T follicular helper cell (primary cell): Measurements from ENCODE around the gene PLEKHM1.

ENCODE experiments used
- DNase-seq: peaks from one replicate; pipeline ENCODE4 v3.0.0-alpha.2; 2020; ENCODE audit warnings: low read depth

PLEKHM1 gene

DNA sequence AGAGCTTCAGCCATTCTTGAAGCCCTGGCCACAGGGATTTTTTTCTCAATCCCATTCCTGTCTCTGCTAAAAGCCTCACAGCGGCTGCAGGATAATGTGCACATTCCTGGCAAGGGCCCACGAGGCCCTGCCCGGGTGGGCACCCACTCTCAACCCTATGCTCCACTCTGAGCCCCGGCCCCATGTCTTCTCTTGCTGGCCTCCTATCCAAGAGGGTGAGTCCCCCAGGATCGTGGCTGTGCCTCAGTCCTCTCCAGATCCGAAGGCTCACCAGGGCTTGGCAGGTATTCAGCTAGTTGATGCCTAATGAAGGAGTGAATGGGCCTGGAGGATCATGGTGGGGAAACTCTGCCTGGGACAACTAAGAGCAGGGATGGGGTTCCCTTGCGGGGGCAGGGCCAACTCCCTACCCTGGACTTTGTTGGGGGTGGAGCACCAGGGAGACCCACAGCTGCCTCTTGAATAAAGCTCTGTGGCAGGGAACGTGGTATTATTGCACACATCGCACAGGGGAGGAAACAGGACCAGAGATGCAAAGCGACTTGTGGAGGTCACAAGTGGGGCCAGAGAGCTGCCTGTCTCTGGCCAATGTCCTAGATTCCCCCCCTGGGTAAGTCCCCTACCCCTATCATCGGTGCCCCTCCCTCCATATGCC lies 63.2 kb downstream of the PLEKHM1 start:
- no peak for DNase-seq

DNA sequence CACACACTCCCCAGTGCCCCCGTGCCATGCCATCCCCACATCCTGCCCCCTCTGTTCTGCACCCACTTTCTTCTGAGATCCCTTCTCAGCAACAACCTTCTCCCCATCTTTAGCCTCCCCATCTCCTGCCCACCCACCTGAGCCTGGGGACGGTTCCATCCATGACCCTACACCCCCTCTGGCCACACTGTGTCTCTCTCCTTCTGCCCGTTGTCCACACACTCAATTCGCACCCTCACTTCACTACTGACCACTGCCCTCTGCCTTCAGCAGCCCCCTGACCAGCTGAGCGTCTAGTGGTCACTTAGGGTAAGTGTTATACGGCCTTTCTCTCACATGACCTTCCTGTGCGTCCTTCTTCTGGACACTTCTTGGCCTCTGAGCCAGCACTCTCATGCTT lies 64.0 kb downstream of the PLEKHM1 start:
- no peak for DNase-seq

DNA sequence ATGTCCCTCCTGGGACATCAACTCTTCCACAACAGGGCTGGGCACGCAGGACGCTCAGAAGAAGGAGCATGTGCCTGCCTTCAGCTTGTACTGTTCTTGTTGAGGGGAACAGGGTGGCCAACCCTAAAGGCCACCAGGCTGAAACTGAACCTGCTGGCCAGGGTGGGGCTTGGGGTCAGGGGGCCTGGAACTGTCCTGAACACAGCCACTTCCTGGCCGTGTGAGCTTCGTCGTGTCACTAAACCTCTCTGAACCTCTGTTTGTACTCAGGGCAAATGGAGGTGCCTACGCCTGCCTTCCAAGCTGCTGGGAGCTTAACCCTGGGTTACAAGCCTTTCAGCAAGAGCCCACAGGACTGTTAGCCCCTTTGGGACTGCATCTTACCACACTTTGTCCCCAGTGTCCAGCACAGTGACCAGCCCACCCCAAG lies 64.5 kb downstream of the PLEKHM1 start:
- no peak for DNase-seq

DNA sequence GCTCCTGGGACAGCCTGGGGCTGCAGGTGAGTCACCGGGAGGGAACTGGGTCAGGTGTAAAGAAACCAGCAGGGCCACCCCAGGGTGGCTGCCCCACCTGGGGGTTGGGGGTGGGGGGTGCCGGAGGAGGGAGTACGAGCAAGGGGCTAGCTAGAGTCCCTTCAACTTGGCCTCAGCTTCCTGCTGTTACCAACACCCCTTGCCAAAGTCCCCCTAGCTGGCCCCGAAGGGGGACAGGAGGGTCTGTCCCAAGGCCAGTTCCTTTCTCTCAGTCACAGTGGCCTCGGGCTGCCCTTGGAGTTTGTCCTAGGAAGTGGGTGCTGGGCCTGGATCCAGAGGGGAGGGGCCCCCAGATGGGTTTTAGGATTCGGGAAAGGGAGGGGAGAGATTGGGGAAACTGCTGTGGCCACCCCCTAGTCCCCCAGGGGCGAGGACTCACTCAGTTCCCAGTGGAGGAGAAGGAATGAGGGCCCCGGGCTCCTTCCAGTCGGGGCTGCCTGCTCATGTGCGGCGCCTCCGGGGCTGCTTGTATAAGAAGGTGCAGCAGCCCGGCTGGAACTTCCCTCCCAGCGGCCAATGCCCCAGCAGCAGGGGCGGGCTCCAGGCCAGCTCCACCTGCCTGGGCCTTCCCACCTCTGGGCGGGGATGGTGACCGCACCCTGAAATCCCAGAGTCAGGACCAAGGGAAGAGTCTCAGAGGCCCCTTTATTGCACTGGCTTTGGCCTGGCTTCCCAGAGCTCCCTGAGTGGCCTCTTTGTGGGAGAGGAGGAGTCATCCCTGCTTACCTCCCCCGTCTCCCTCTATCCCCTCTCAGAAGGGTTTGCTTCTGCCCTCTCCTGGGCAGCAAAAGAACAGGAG lies 65.2 kb downstream of the PLEKHM1 start:
- DNase-seq: no peak

DNA sequence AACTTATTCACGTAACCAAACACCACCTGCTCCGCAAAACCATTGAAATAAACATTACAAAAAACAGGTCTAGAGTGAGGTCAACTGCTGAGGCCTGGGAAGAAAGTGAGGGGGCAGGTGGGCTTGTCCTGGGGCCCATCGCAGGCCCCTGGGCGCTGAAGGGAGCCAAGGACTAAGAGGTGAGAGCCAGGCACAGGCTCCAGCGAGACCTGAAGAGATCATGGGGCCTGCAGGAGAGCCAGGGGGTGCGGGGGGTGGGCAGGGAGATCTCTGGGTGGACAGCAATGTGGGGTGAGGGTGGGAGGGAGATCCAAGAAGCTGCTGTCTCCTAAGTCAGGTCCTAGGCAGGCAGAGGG lies 65.8 kb downstream of the PLEKHM1 start:
- DNase-seq: no peak

DNA sequence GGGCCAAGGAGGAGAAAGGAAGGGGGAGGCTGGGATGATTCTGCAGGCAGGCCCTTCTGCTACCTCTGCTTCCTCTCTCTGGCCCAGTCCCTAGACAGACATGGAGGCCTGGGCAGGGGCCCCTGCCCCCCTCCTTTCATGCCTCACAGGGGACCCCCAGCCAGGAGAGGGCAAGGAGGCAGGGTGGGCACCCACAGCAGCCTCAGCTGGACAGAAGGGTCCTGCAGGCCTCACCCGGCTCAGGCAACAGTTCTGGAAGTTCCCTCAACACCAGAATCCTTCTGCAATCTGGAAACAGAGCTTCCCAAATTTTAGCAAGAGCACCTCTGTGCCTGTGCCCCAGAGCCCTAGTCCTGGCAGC lies 66.6 kb downstream of the PLEKHM1 start:
- no peak for DNase-seq

DNA sequence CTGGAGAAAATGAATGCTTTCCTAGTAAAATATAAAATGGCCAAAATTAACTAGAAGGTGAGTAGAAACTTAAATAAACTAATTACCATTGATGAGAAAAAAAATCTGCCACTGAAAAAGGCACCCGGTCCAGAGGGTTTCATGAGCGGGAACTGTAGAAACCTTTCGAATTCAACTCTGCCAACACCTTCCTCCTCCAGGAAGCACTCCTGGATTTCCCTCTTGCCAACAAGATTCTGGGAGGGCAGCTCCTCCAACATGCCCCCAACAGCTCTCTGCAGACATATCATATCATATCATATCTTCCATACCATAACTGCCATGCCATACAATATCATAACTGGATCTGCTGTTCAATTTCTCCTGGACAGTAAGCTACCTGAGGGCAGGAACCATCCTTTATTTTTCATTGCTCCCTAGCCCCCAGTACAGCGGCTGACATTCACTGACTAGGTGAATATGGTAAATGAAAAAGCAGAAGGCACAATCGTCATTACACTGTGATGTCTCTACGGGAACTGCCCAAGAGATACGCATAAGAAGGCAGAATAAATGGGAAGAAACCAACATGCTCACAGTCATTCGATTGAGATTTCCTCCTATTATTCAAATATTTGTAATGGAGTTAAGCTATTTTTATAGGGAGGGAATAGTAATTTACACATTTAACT lies 67.1 kb downstream of the PLEKHM1 start:
- DNase-seq: no peak

DNA sequence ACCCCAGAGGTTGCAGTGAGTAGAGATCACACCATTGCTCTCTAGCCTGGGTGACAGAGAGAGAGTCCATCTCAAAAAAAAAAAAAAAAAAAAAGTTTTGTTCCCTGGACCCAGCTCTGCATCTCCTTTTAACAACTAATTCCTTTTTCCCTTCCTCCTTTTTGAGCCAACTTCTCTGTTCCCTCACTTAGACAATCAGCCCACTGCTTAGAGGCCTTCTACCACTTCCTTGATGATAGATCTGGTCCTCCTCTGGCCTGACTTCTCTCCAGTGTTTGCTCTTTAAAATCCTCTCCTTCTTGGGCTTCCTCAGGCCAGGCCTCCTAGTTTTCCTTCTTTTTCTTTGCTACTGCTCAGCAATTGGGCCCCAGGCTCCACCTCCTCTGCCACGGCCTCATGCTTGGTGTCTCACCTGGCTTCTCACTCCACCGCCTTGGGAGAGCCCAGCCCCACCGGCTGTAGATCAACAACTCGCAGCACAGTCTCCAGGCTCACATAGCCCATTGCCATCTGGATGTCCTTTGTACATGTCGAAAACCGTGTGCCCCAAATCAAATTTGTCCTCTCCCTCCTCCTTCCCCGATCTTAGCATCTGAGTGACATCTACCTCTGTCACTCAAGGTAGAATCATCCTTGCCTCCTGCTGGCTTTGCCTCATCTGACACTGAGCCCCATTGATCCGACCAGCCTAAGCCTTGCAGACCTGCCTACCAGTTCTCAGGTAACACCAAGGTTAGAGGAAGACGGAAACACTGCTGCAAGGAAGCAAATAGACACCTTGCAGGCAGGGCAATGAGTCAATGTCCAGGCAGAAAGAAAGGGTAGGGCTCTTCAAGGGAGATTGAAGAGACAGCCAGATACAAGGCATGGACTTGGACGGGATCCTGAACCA lies 75.3 kb downstream of the PLEKHM1 start:
- no peak for DNase-seq

DNA sequence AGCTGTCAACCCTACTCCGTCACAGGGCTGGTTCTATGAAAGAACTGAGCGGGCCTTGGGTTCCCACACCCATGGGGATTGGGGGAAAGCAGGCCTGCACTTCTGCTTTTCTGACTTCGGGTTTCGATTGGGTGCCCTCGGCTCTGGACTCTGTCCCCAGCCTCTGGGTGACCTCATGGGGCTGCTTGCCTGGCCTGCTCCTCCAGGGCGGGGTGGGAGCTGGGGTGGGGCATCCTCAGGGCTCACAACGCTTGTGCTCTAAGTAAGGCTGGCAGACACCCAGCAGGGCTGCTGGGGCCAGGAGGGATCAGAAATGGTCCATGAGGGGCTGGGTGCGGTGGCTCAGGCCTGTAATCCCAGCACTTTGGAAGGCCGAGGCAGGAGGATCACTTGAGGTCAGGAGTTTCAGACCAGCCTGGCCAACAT lies 77.0 kb downstream of the PLEKHM1 start:
- no peak for DNase-seq

DNA sequence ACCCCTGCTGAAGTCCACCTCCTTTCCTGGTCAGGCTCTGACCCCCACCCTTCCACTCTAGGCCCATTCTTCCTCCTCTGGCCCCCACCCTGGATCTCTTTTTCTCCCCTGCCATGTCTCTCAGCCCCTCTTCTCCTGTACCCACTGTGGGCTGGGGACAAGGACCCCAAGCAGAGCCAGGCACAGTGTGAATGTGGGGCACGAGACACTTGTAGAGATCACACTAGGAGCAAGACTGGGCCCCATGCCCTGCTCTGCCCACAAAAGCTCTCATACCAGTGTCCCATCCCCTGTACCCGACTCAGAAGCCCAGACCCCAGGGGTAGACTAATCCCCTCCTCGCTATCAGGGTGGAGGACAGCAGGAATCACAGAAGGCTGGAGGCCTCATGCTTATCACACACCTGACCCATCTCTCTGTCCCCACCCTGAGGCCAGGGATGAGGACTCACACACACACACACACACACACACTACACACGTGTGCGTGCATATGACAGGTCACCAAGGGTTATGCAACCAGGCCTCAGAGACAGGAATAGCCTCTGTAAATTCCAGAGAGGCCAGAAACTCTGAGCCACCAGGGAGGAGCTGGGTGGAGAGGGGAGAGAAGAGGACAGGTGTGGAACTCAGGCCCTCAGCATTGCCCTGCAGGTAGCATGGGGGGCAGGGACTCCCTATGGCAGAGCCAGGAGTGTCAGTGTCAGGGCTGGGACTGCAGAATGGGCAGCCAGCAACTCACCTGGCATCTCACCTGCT lies 79.0 kb downstream of the PLEKHM1 start:
- no peak for DNase-seq

DNA sequence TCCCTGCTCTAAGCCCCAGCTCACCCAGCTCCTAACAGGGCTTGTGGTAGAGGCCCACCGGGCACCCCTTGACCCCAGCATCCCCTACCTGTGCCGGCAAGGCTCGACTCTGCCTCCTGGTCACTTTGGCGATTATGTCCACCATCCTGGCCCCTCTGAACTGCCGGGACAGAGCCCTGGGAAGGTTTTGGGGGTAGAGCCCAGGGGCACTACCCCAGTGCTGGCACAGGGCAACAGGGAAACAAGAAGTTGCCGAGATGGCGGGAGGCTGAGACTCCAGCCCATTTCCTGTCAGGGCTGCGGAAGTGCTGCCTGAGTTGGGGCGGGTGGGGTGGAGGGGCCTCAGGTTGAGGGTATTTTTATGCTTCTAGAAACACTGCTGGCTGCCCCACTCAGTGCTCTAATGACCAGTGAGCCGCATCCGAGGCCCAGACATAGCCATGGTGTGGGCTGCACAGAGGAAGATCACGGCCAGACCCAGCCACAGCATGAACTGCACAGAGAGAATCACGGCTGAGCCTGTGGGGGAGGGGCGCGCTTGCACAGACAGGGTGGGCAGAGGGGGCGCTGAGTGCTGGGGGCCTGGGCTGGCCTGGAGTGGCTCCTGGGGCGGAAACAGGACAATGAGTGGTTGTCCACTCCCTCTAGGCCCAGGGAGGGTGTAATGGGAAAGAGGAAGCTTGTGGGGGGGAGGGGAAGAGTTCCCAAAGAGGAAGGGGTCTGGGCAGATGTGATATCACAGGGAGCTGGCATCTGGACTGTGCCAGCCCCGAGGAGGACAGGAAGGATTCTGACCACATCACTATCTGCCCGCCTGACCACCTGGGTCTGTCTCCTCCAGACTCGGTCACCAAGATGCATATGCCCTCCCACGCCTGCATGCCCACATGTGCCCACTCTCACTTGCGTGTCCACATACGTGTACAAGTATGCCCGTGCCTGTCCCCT lies 80.1 kb downstream of the PLEKHM1 start:
- DNase-seq: peak; percentile 34

DNA sequence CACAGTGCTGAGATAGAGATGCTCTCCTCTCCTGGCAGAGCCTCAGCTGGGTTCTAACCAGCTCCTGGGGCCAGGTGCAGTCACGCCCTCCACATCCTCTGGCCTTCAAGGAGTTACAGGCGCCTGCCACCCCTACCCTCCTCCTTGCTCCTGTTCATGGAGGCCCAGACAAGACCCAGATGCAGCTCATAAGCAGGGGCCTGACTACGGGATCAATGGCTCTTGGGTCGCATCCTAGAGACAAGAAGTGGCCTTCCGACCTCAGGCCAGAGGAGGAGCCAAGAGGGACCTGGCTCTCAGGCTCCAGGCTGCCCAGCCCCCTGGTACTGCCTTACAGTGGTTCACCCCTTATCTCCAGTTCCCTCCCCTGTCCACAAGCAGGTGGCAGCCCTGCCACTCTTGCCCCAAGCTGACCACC lies 80.9 kb downstream of the PLEKHM1 start:
- DNase-seq: no peak

DNA sequence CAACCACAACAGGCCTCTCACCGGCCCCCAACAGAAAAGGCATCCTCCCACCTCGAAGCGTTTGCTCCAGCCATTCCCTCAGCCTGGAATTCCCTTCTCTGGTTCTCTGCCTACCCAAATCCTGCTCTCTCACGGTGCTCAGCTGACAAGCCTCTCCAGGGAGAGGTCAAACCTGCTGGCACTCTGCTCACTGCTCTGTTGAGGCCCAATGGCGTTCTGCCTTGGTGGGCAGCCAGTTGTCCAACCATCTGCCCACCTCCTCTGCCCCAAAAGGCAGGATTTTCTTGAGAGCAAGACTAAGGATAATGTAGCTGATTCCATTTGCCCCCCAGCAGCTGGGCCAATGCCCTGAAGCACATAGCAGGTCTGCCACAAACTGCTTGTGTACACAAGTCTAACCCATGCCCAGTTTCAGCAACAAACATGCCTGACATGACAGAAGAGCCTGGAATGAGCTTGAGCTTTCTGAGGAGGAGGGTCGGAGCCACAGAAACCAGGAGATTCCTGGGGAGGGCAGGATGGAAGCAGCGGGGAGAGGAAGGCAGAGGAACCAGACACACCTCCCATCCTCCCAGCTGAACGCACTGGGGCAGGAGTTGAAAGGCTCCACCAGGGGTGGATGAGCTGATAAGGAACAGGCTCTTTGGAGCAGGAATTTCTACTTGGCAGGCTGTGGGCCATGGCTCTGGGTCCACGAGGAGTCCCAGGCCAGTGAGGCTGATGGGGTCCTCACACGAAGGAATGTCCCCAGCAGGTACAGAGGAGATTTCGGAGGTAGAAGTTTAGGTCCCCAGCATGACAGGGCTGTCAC lies 81.7 kb downstream of the PLEKHM1 start:
- DNase-seq: no peak

DNA sequence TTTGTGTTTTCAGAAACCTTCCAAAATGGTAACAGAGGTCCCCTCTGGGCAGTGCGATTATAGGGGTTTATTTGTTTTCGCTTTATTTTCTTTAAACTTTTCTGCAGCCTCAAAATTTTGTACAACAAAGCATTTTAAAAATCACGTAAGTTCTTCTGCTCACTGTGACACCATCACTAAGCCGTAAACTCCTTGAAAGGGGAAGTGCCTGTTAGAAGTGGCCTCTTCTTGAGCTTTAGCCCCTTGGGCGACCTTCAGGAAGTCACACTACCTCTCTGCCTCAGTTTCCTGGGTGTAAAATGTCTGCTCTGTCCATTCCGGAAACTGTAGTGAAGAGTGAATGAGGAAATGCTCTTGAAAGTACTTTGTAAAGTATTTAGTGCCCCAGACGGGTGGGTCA lies 84.4 kb downstream of the PLEKHM1 start:
- DNase-seq: no peak

DNA sequence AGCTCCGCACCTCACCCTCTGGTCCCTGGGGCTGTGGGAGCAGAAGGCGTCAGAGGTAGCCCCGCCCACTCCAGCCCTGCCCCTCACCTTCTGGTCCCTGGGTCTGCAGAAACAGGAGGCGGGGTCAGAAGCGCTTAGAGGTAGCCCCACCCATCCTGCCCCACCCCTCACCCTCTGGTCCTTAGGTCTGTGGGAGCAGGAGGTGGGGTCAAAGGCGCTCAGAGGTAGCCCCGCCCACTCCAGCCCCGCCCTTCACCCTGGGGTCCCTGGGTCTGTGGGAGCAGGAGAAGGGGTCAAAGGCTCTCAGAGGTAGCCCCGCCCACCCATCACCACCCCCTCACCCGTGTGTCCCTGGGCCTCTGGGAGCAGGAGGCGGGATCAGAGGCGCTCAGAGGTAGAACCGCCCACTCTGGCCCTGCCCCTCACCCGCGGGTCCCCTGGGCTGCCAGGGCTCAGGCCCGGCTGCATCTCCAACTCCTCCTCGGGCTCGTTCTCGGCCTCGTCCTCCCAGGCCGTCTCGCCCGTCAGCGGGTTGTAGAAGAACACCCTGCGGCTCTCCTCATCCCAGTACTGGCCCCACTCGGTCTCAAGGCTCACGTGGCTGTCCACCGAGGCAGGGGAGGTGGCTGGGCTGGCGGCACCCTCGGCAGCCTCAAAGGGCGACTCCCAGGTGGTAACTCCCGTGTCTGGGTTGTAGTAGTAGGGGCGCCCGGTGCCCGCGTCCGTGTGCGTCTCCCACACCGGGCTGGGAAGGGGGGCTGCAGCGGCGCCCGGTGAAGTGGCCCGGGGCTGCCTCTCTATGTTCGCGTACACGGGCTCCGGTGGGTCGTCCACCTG lies 85.1 kb downstream of the PLEKHM1 start:
- DNase-seq: no peak

DNA sequence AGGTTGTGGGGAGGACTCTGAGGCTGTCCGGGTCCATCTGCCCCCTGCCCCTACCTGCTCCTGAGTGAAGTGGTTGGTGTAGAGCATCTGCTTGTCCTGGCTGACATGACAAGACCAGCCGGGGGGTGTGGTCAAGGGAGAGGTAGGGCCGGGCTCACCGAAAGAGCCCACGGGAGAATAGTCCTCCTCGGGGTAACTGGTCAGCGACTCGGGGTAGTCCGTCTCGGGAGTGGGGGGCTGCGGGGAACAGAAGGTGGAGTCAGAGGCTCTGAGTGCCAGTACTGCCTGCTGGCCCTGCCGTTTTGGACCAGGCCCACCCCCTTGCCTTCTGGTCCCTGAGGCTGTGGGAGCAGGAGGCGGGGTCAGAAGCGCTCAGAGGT lies 85.7 kb downstream of the PLEKHM1 start:
- DNase-seq: no peak

DNA sequence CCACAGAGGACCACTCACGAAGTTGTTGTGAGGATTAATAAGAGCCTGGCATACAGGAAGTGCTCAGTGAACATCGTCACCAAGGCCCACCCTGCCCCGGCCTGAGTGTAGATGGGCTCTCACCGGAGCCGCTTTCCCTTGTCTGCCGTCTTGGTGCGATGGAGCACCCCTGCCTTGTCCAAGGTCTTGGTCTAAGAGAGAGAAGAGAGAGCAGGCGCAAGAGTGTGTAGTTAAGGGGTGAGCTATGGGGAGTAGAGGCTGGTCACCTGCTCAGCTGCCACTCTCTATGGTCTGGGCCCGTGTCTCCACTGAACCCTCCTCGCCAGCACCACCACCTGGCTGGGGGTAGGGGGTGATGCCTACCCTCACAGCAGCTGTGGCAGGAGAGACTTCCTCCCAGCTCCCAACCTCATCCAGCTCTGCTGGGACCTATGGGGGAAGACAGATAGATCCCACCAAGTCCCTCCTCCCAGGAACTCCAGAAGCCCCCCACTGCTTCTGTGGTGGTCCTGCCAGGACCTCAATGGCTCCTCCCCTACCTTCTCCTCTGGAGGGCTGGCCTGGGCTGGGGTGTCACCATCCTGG lies 86.5 kb downstream of the PLEKHM1 start:
- DNase-seq: no peak

DNA sequence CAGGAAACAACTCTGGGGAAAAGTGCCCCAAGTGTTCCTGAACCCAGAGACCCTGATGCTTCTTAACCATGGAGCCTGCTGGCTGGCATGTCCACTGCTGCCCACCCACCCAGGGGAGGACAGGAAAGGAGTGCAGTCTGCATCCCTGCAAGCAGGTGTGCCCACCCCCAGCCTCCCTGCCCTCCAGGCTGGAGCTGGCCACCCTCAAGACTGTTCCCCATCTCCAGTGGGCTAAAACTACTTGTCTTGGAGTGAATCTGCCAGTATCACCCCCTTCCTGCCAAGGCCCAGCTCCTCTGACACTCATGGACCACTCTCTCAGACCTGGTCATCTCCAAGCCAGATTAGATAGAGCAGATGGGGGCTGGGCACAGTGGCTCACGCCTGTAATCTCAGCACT lies 87.6 kb downstream of the PLEKHM1 start:
- DNase-seq: no peak
